Bone marrow (tissue), 2 donors: ENCODE results near the gene RFX2.
"Not testable (repeated sequence)": the region's sequence is repeated elsewhere in the genome, so short reads cannot be mapped to it uniquely, and the experiment has no call there.

Experiments
- DNase-seq, 2 donors: peaks; one replicate each; lab custom pipeline; 2025; lab: John Stamatoyannopoulos, UW

Gene RFX2

GRCh38 chr19:6074709-6075403, 35.4 kb downstream of the RFX2 start:
- DNase-seq, result no peak

GRCh38 chr19:6073858-6074708, 36.2 kb downstream of the RFX2 start:
- DNase-seq, result no peak

GRCh38 chr19:6073233-6073632, 37.1 kb downstream of the RFX2 start:
- DNase-seq, result not testable (repeated sequence)

- no peak for DNase-seq
Observed at GRCh38 chr19:6071875-6072274, 38.4 kb downstream of the RFX2 start.

GRCh38 chr19:6070720-6071485, 39.4 kb downstream of the RFX2 start:
- no peak for DNase-seq

- DNase-seq, result no peak
Observed at GRCh38 chr19:6070207-6070681, 40.1 kb downstream of the RFX2 start.

- DNase-seq, result no peak
Observed at GRCh38 chr19:6069268-6069791, 41.0 kb downstream of the RFX2 start.

- no peak for DNase-seq
Observed at GRCh38 chr19:6068711-6069110, 41.6 kb downstream of the RFX2 start.

- no peak for DNase-seq
Observed at GRCh38 chr19:6067975-6068374, 42.3 kb downstream of the RFX2 start.

- peak; percentile 39 to 83 for DNase-seq
Observed at GRCh38 chr19:6066661-6067646, 43.3 kb downstream of the RFX2 start.

- peak; percentile 63 to 97 for DNase-seq
Observed at GRCh38 chr19:6065685-6066374, 44.5 kb downstream of the RFX2 start.

- no peak for DNase-seq
Observed at GRCh38 chr19:6064336-6065073, 45.8 kb downstream of the RFX2 start.

- no peak for DNase-seq
Observed at GRCh38 chr19:6063576-6064335, 46.5 kb downstream of the RFX2 start.

GRCh38 chr19:6062961-6063575, 47.2 kb downstream of the RFX2 start:
- no peak for DNase-seq

GRCh38 chr19:6062274-6062673, 48.0 kb downstream of the RFX2 start:
- DNase-seq, result peak; percentile 35 to 99

GRCh38 chr19:6061376-6062130, 48.7 kb downstream of the RFX2 start:
- DNase-seq, result no peak

- DNase-seq, result peak in 1 of 2 donors; percentile 63
Observed at GRCh38 chr19:6060600-6061375, 49.5 kb downstream of the RFX2 start.
